Measurements from ENCODE around the gene MICAL3.

The MICAL3 gene

DNA sequence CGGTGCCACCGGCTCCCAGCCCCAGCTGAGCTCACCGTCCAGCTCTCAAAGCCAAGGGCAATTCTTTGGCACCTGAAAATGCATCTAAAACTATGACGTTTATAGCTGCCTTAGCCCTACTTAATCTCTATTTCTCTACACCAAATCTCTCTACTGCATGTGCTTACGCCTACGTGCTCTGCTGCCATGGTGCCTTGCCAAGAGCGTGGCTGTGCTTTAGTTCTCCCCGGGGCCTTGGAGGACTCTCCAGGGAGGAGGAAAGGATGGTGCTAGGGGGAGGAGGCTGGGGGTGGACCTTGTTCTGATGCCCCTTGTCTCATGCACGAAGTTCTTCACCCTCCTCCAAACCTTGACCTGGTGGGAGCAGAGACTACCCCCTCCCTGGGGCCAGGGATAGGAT, 241.0 kb downstream of the MICAL3 start:
- no peak overlapping the region for H3K9ac ChIP-seq (ENCODE audit: low read length)
- H3K4me3 ChIP-seq (ENCODE audit: low read length), result no peak overlapping the region
- H4K20me1 ChIP-seq (ENCODE audit: insufficient read depth, low read length), result no peaks in the 10 kb centered on the region
- no peak for DNase-seq
- H3K36me3 ChIP-seq (replicated peaks; ENCODE audit: insufficient read depth, low read length), result no peaks in the 10 kb centered on the region
- no peak overlapping the region for H3K27ac ChIP-seq (ENCODE audit: low read length)
- H3K4me2 ChIP-seq (ENCODE audit: low read depth, low read length), result no peak overlapping the region
- peaks cover 15% of the 10 kb centered on the region for H3K79me2 ChIP-seq (ENCODE audit: low read length)
- no peaks in the 10 kb centered on the region for H3K9me3 ChIP-seq (replicated peaks; ENCODE audit: insufficient read depth, low read length)
- no peaks in the 10 kb centered on the region for H3K27me3 ChIP-seq (replicated peaks; ENCODE audit: insufficient read depth, low read length)
- H3F3A ChIP-seq (ENCODE audit: insufficient read depth, low read length), result no peaks in the 10 kb centered on the region; the same call in 1 of the 2 replicates
- H3K9me2 ChIP-seq (replicated peaks; ENCODE audit: insufficient read depth, low read length), result no peaks in the 10 kb centered on the region
- no peak overlapping the region for H2AFZ ChIP-seq (ENCODE audit: low read length)
- TF ChIP-seq EZH2 (optimal IDR thresholded peaks at IDR 0.05; ENCODE audit: low read depth, low read length) (no peak), EZH2phosphoT487 (IDR thresholded peaks at IDR 0.05; ENCODE audit: low read length) (no peak)
- TF ChIP-seq, protein P1, sequence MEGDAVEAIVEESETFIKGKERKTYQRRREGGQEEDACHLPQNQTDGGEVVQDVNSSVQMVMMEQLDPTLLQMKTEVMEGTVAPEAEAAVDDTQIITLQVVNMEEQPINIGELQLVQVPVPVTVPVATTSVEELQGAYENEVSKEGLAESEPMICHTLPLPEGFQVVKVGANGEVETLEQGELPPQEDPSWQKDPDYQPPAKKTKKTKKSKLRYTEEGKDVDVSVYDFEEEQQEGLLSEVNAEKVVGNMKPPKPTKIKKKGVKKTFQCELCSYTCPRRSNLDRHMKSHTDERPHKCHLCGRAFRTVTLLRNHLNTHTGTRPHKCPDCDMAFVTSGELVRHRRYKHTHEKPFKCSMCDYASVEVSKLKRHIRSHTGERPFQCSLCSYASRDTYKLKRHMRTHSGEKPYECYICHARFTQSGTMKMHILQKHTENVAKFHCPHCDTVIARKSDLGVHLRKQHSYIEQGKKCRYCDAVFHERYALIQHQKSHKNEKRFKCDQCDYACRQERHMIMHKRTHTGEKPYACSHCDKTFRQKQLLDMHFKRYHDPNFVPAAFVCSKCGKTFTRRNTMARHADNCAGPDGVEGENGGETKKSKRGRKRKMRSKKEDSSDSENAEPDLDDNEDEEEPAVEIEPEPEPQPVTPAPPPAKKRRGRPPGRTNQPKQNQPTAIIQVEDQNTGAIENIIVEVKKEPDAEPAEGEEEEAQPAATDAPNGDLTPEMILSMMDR (IDR thresholded peaks at IDR 0.05; ENCODE audit: low read length), result no peak
- no peaks in the 10 kb centered on the region for H3K4me1 ChIP-seq (ENCODE audit: low read length)

DNA sequence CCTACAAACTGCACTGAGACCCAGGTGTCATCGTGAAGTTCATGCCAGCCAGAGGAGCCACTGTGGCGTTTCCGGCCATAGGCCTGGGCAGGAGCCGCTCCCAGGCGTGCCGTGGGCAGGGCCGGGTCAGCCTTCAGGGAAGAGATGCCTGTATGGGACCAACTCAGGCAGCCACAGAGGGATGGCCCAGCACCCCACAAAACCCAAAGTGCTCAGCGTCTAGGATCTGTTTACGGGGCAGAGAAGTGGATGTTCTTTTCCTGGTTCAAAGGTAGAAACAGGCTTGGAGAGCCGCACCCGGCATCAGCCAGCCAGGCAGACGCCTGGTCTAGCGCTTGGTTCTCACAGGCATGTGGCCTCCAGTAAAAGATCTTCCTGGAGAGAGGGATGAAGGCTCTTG, 241.7 kb downstream of the MICAL3 start:
- H2AFZ ChIP-seq (ENCODE audit: low read length), result no peak overlapping the region
- no peaks in the 10 kb centered on the region; the same call in 1 of the 2 replicates for H3F3A ChIP-seq (ENCODE audit: insufficient read depth, low read length)
- TF ChIP-seq EZH2 (optimal IDR thresholded peaks at IDR 0.05; ENCODE audit: low read depth, low read length) (no peak), EZH2phosphoT487 (IDR thresholded peaks at IDR 0.05; ENCODE audit: low read length) (no peak)
- TF ChIP-seq, protein P1 (IDR thresholded peaks at IDR 0.05; ENCODE audit: low read length), result no peak
- H3K9ac ChIP-seq (ENCODE audit: low read length), result no peak overlapping the region
- H3K4me2 ChIP-seq (ENCODE audit: low read depth, low read length), result no peak overlapping the region
- H3K4me3 ChIP-seq (ENCODE audit: low read length), result no peak overlapping the region
- H3K27me3 ChIP-seq (replicated peaks; ENCODE audit: insufficient read depth, low read length), result no peaks in the 10 kb centered on the region
- H3K4me1 ChIP-seq (ENCODE audit: low read length), result no peaks in the 10 kb centered on the region
- H3K27ac ChIP-seq (ENCODE audit: low read length), result no peak overlapping the region
- no peaks in the 10 kb centered on the region for H3K9me3 ChIP-seq (replicated peaks; ENCODE audit: insufficient read depth, low read length)
- no peaks in the 10 kb centered on the region for H4K20me1 ChIP-seq (ENCODE audit: insufficient read depth, low read length)
- H3K79me2 ChIP-seq (ENCODE audit: low read length), result peaks cover 22% of the 10 kb centered on the region
- no peaks in the 10 kb centered on the region for H3K9me2 ChIP-seq (replicated peaks; ENCODE audit: insufficient read depth, low read length)
- H3K36me3 ChIP-seq (replicated peaks; ENCODE audit: insufficient read depth, low read length), result no peaks in the 10 kb centered on the region
- no peak for DNase-seq

DNA sequence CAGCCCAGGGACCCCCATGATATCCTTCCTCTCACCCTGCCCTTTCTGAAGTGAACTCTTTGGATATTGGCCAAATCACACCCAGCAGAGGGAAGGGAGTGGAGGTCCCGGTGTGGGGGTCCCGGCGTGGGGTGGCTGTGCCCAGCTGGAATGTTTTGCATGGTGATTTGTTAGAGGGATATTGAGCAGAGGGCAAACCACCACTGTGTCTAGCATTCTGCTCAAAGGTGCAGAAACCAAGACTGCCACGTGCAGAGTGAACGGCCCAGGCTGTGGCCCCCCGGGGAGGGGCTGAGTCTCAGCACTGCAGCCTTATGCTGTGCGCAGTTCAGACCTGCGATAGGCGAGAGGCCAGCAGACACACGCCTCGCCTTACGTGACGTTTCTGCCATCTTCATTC, 242.2 kb downstream of the MICAL3 start:
- H3K79me2 ChIP-seq (ENCODE audit: low read length), result peaks cover 27% of the 10 kb centered on the region
- no peaks in the 10 kb centered on the region for H3K27me3 ChIP-seq (replicated peaks; ENCODE audit: insufficient read depth, low read length)
- no peak overlapping the region; the same call in 1 of the 2 replicates for H3K27ac ChIP-seq (ENCODE audit: low read length)
- H3K9me2 ChIP-seq (replicated peaks; ENCODE audit: insufficient read depth, low read length), result no peaks in the 10 kb centered on the region
- no peaks in the 10 kb centered on the region for H4K20me1 ChIP-seq (ENCODE audit: insufficient read depth, low read length)
- DNase-seq, result no peak
- H3F3A ChIP-seq (ENCODE audit: insufficient read depth, low read length), result no peaks in the 10 kb centered on the region; the same call in 1 of the 2 replicates
- no peak overlapping the region for H2AFZ ChIP-seq (ENCODE audit: low read length)
- H3K36me3 ChIP-seq (replicated peaks; ENCODE audit: insufficient read depth, low read length), result no peaks in the 10 kb centered on the region
- no peak overlapping the region for H3K4me2 ChIP-seq (ENCODE audit: low read depth, low read length)
- no peaks in the 10 kb centered on the region for H3K9me3 ChIP-seq (replicated peaks; ENCODE audit: insufficient read depth, low read length)
- no peaks in the 10 kb centered on the region for H3K4me1 ChIP-seq (ENCODE audit: low read length)
- no peak overlapping the region for H3K9ac ChIP-seq (ENCODE audit: low read length)
- TF ChIP-seq EZH2 (optimal IDR thresholded peaks at IDR 0.05; ENCODE audit: low read depth, low read length) (no peak), EZH2phosphoT487 (IDR thresholded peaks at IDR 0.05; ENCODE audit: low read length) (no peak)
- TF ChIP-seq, protein P1 (IDR thresholded peaks at IDR 0.05; ENCODE audit: low read length), result no peak
- no peak overlapping the region for H3K4me3 ChIP-seq (ENCODE audit: low read length)

All from MM.1S (cell line).